ENCODE measurements around the gene BRD1. TPM values are rescaled to one million over a fixed set of nuclear protein-coding genes. Genes with fewer than 3 reads are reported as not detected.

Gene BRD1
- total and polyA plus RNA-seq, 9 of the 15 experiments (the other 6 are each of a cell fraction or from before 2014, with no cell fraction given) = 0.42 to 17.6 (median 5.5) TPM

DNA sequence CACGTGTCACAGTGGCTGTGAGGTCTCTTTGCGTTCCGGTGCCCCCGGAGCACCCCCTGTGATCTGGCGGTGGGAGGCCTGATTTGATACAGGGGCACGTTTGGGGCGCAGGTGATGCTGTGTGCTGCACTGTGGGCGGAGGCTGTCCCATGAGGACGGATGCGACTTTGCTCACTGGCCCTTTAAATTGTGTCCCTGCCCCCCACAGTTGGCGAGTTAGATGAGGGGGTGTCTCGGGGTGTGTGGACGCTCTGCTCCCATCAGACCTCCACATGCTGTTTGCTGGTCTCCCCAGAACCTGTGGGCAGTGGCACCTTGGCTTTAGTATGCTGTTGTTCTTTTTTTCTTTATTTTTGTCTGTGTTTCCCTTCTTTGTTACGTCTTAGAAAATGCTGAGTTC, 31.2 kb upstream of the BRD1 start (continued):
- TF ChIP-seq, protein P1, sequence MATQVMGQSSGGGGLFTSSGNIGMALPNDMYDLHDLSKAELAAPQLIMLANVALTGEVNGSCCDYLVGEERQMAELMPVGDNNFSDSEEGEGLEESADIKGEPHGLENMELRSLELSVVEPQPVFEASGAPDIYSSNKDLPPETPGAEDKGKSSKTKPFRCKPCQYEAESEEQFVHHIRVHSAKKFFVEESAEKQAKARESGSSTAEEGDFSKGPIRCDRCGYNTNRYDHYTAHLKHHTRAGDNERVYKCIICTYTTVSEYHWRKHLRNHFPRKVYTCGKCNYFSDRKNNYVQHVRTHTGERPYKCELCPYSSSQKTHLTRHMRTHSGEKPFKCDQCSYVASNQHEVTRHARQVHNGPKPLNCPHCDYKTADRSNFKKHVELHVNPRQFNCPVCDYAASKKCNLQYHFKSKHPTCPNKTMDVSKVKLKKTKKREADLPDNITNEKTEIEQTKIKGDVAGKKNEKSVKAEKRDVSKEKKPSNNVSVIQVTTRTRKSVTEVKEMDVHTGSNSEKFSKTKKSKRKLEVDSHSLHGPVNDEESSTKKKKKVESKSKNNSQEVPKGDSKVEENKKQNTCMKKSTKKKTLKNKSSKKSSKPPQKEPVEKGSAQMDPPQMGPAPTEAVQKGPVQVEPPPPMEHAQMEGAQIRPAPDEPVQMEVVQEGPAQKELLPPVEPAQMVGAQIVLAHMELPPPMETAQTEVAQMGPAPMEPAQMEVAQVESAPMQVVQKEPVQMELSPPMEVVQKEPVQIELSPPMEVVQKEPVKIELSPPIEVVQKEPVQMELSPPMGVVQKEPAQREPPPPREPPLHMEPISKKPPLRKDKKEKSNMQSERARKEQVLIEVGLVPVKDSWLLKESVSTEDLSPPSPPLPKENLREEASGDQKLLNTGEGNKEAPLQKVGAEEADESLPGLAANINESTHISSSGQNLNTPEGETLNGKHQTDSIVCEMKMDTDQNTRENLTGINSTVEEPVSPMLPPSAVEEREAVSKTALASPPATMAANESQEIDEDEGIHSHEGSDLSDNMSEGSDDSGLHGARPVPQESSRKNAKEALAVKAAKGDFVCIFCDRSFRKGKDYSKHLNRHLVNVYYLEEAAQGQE (IDR thresholded peaks at IDR 0.05; ENCODE audit: borderline replicate concordance) = no peak
- TF ChIP-seq, protein P1 (CRISPR knock-in tag; IDR thresholded peaks at IDR 0.05; ENCODE audit: low read depth) = no peak

Data from K562 (cell line).